CD4-positive, alpha-beta T cell (primary cell): ENCODE measurements around the gene TDRD1. TPM values are rescaled to one million over a fixed set of nuclear protein-coding genes. Genes with fewer than 3 reads are reported as not detected.

Source experiments
- ATAC-seq: fragments of 200-7000 bp; cut with Tn5 transposase; one replicate; pipeline ENCODE4 v1.10.0; 2022; ENCODE audit warnings: mild to moderate bottlenecking; ENCODE audit not compliant: poor library complexity
- CTCF ChIA-PET: fragments of 350-600 bp; sonication (Branson Sonifier 250); formaldehyde crosslinking; loops from one replicate; lab custom pipeline; 2021; ENCODE audit warnings: antibody characterized with exemption, inconsistent platforms; lab: Charles Lee
- POLR2A ChIA-PET: fragments of 350-600 bp; sonication (Branson Sonifier 250); formaldehyde crosslinking; loops from one replicate; lab custom pipeline; 2021; ENCODE audit warnings: antibody characterized with exemption, inconsistent platforms; lab: Charles Lee
- DNase-seq, 14 experiments: peaks; one replicate each; pipeline ENCODE4 v3.0.0-alpha.2; 2013 to 2020; ENCODE audit warnings: mixed read lengths in 2 of 14
- H3K27ac ChIP-seq, 2 donors: one replicate each; pipeline versions ENCODE4 v1.5.1 to v1.7.0; 2013; ENCODE audit warnings: low read length in 2 of 2, low read depth in 1 of 2, mild to moderate bottlenecking in 1 of 2
- H3K27me3 ChIP-seq, 2 experiments: 1 replicate in 1 of 2; 2 replicates in 1 of 2; pipeline versions ENCODE4 v1.6.1 to v1.7.0; 2013; ENCODE audit warnings: low read length in 2 of 2, control low read depth in 1 of 2, mild to moderate bottlenecking in 1 of 2, moderate library complexity in 1 of 2; ENCODE audit not compliant: insufficient read depth in 2 of 2, control insufficient read depth in 1 of 2
- H3K36me3 ChIP-seq: one replicate; pipeline ENCODE4 v1.6.1; 2013; ENCODE audit warnings: low read length, control low read depth; ENCODE audit not compliant: insufficient read depth
- H3K4me1 ChIP-seq: one replicate; pipeline ENCODE4 v1.6.1; 2013; ENCODE audit warnings: low read length, control low read depth; ENCODE audit not compliant: insufficient read depth
- H3K4me3 ChIP-seq: one replicate; pipeline ENCODE4 v1.5.1; 2013; ENCODE audit warnings: mild to moderate bottlenecking, low read length, moderate library complexity
- H3K9me3 ChIP-seq, 2 experiments: 1 replicate in 1 of 2; 2 replicates in 1 of 2; pipeline versions ENCODE4 v1.6.1 to v1.7.0; 2013; ENCODE audit warnings: low read length in 2 of 2, mild to moderate bottlenecking in 2 of 2, control low read depth in 1 of 2, moderate library complexity in 1 of 2; ENCODE audit not compliant: control insufficient read depth in 1 of 2, insufficient read depth in 1 of 2
- H3K27ac Mint-ChIP-seq: one replicate; pipeline ENCODE4 v1.8.0; 2020; ENCODE audit warnings: mixed read lengths
- H3K27me3 Mint-ChIP-seq: one replicate; pipeline ENCODE4 v1.8.0; 2021; ENCODE audit warnings: mixed read lengths
- H3K36me3 Mint-ChIP-seq: one replicate; pipeline ENCODE4 v1.8.0; 2021; ENCODE audit warnings: low read depth, mixed read lengths
- H3K4me1 Mint-ChIP-seq: one replicate; pipeline ENCODE4 v1.8.0; 2021; ENCODE audit warnings: low read depth, mixed read lengths
- H3K4me3 Mint-ChIP-seq: one replicate; pipeline ENCODE4 v1.8.0; 2020; ENCODE audit warnings: mild to moderate bottlenecking, mixed read lengths
- H3K9me3 Mint-ChIP-seq: one replicate; pipeline ENCODE4 v1.8.0; 2020; ENCODE audit warnings: mixed read lengths
- intact Hi-C, 2 experiments: fragments of 100-400 bp; cut with DNase I in 1 of 2; cut with micrococcal nuclease in 1 of 2; formaldehyde crosslinking; loops; one replicate each; pipeline versions ENCODE4 v1.15.1 to v1.9.0; 2023 to 2025; cut with DNase I, micrococcal nuclease
- total RNA-seq, 174 experiments: library from RNA in 2 of 174; stranded (reverse) in 2 of 174; gene quantifications; one replicate each; pipeline ENCODE4 v1.2.3 and lab custom pipeline; 2021 to 2026
- TF ChIP-seq, protein P1 (sequence below): fragments of 200-600 bp; IDR thresholded peaks from one replicate; pipeline ENCODE4 v1.8.0; 2022; ENCODE audit warnings: antibody characterized with exemption, mild to moderate bottlenecking

TDRD1 gene
- total RNA-seq, 2 experiments from 2014 or later, result not detected

DNA sequence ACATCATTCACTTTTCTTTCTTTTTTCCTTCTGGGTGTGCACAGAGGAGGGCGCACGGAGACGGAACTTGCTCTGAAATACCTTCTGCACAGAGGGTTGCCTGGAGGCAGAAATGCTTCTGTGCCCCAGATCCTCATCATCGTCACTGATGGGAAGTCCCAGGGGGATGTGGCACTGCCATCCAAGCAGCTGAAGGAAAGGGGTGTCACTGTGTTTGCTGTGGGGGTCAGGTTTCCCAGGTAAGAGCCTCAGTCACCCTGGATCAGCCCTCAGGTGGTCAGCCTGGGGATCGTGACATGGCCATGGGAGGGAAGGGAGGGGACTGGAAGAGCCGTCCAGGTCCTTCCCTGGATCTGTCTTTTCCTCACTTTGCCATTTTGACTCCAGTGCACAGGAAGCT, 93.5 kb downstream of the TDRD1 start:
- H3K4me1 ChIP-seq, result no peaks in the 10 kb centered on the region
- no peaks in the 10 kb centered on the region for H3K36me3 ChIP-seq
- Mint-ChIP-seq H3K4me3 (no peak overlapping the region), H3K27me3 (peaks cover 5% of the 10 kb centered on the region), H3K36me3 (no peaks in the 10 kb centered on the region), H3K9me3 (no peaks in the 10 kb centered on the region), H3K4me1 (no peaks in the 10 kb centered on the region), H3K27ac (no peak overlapping the region)
- intact Hi-C loops, result no loop called here
- no peaks in the 10 kb centered on the region for H3K9me3 ChIP-seq
- TF ChIP-seq, protein P1, sequence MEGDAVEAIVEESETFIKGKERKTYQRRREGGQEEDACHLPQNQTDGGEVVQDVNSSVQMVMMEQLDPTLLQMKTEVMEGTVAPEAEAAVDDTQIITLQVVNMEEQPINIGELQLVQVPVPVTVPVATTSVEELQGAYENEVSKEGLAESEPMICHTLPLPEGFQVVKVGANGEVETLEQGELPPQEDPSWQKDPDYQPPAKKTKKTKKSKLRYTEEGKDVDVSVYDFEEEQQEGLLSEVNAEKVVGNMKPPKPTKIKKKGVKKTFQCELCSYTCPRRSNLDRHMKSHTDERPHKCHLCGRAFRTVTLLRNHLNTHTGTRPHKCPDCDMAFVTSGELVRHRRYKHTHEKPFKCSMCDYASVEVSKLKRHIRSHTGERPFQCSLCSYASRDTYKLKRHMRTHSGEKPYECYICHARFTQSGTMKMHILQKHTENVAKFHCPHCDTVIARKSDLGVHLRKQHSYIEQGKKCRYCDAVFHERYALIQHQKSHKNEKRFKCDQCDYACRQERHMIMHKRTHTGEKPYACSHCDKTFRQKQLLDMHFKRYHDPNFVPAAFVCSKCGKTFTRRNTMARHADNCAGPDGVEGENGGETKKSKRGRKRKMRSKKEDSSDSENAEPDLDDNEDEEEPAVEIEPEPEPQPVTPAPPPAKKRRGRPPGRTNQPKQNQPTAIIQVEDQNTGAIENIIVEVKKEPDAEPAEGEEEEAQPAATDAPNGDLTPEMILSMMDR, result no peak
- DNase-seq (no peak), ATAC-seq (no peak)
- H3K27ac ChIP-seq, result no peak overlapping the region
- no peaks in the 10 kb centered on the region for H3K27me3 ChIP-seq
- CTCF ChIA-PET, result no interaction called here
- no peak overlapping the region for H3K4me3 ChIP-seq
- POLR2A ChIA-PET, result no interaction called here

DNA sequence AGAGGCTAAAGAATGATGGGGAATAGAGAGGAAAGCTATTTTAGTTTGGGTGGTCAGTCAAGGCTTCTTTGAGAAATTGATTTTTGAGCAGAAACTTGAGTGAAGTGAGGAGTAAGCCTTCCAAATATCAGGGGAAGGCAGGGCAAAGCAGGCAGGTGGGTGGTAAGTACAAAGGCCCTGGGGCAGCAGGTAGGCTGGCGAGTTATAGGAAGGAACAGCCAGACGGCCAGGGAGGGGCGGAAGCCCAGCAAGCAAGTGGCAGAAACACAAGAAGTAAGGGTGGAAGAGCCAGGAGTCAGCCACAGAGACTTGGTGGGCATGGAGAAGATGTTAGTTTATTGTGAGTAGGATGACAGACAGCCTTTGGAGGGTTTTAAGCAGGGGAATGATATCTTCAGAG, 94.8 kb downstream of the TDRD1 start:
- intact Hi-C loops, result no loop called here
- CTCF ChIA-PET, result no interaction called here
- H3K27me3 ChIP-seq, result no peaks in the 10 kb centered on the region
- no peak overlapping the region for H3K27ac ChIP-seq
- no peaks in the 10 kb centered on the region for H3K36me3 ChIP-seq
- Mint-ChIP-seq H3K9me3 (no peaks in the 10 kb centered on the region), H3K4me3 (no peak overlapping the region), H3K27me3 (peaks cover 5% of the 10 kb centered on the region), H3K27ac (no peak overlapping the region), H3K36me3 (no peaks in the 10 kb centered on the region), H3K4me1 (no peaks in the 10 kb centered on the region)
- H3K4me1 ChIP-seq, result no peaks in the 10 kb centered on the region
- POLR2A ChIA-PET, result no interaction called here
- H3K9me3 ChIP-seq, result no peaks in the 10 kb centered on the region
- ATAC-seq (no peak), DNase-seq (no peak)
- TF ChIP-seq, protein P1, result no peak
- H3K4me3 ChIP-seq, result no peak overlapping the region

GRCh38 chr10:114274616-114275453, 95.7 kb downstream of the TDRD1 start:
- Mint-ChIP-seq H3K4me1 (no peaks in the 10 kb centered on the region), H3K27ac (no peak overlapping the region), H3K27me3 (peaks cover 5% of the 10 kb centered on the region), H3K36me3 (no peaks in the 10 kb centered on the region), H3K9me3 (no peaks in the 10 kb centered on the region), H3K4me3 (no peak overlapping the region)
- CTCF ChIA-PET, result no interaction called here
- POLR2A ChIA-PET, result no interaction called here
- ATAC-seq (no peak), DNase-seq (no peak)
- no peaks in the 10 kb centered on the region for H3K36me3 ChIP-seq
- no peaks in the 10 kb centered on the region for H3K27me3 ChIP-seq
- TF ChIP-seq, protein P1, result no peak
- H3K4me1 ChIP-seq, result no peaks in the 10 kb centered on the region
- no peak overlapping the region for H3K27ac ChIP-seq
- no peak overlapping the region for H3K4me3 ChIP-seq
- intact Hi-C loops, result no loop called here
- H3K9me3 ChIP-seq, result no peaks in the 10 kb centered on the region
